ENCODE results near the gene RPS4Y1.
A peak's percentile ranks its signal among the peaks of the same experiment; 100 is the strongest.

Gene RPS4Y1

GRCh38 chrY:2885880-2886279 is 44.5 kb downstream of the RPS4Y1 start:
- no peak for DNase-seq

- DNase-seq: peak; percentile 22 to 39
These were observed 46.0 kb downstream of the RPS4Y1 start for GRCh38 chrY:2887386-2887785.

- DNase-seq: peak; percentile 21 to 36
These were observed 46.6 kb downstream of the RPS4Y1 start for GRCh38 chrY:2887955-2888354.

- DNase-seq: no peak
These were observed 52.1 kb downstream of the RPS4Y1 start for GRCh38 chrY:2893471-2893870.

- DNase-seq: no peak
These were observed 54.6 kb downstream of the RPS4Y1 start for GRCh38 chrY:2896050-2896449.

GRCh38 chrY:2907356-2907755 is 66.0 kb downstream of the RPS4Y1 start:
- no peak for DNase-seq

- peak; percentile 15 to 24 for DNase-seq
These were observed 71.8 kb downstream of the RPS4Y1 start for GRCh38 chrY:2913066-2913815.

Data from activated CD4-positive, alpha-beta T cell treated with anti-CD3 and anti-CD28 coated beads, Interleukin-2, amount 50 U/mL, for 48 hours (primary cell).